ENCODE data around the gene SHISA7. TPM values are rescaled to one million over a fixed set of nuclear protein-coding genes. Genes with fewer than 3 reads are reported as not detected.
A peak's percentile ranks its signal among the peaks of the same experiment; 100 is the strongest.

SHISA7 gene
- polyA plus RNA-seq, 3 donors from 2014 or later = not detected

GRCh38 chr19:55441692-55442321 lies 1.3 kb downstream of the SHISA7 start:
- no peak for DNase-seq
- Mint-ChIP-seq H3K36me3 (peaks cover 0 to 4% (median 3%) of the 10 kb centered on the region in 3 donors), H3K4me1 (peaks cover 16 to 18% of the 10 kb centered on the region in 2 donors), H3K4me3 (peak overlapping the region; percentile 5 to 54 (median 29)), H3K27ac (peak overlapping the region in 1 of 6 donors; percentile 25), H3K27me3 (ENCODE audit: low read depth in 3 of 3) (peaks cover 26 to 55% (median 33%) of the 10 kb centered on the region in 3 donors), H3K9me3 (peaks cover 0 to 2% (median 0%) of the 10 kb centered on the region in 6 donors)

- peaks cover 29 to 55% (median 33%) of the 10 kb centered on the region in 3 donors for H3K27me3 Mint-ChIP-seq (ENCODE audit: low read depth in 3 of 3)
- no peak for DNase-seq
- peaks cover 0 to 4% (median 3%) of the 10 kb centered on the region in 3 donors for H3K36me3 Mint-ChIP-seq
- peak overlapping the region in 2 of 6 donors; percentile 25 to 33 for H3K27ac Mint-ChIP-seq
- peak overlapping the region; percentile 16 to 66 (median 51) for H3K4me3 Mint-ChIP-seq
- peaks cover 0 to 2% (median 0%) of the 10 kb centered on the region in 6 donors for H3K9me3 Mint-ChIP-seq
- H3K4me1 Mint-ChIP-seq = peaks cover 16 to 18% of the 10 kb centered on the region in 2 donors
These were observed 1.8 kb downstream of the SHISA7 start for GRCh38 chr19:55441319-55441691.

GRCh38 chr19:55440411-55441105 lies 2.5 kb downstream of the SHISA7 start:
- Mint-ChIP-seq H3K4me1 (peaks cover 16 to 18% of the 10 kb centered on the region in 2 donors), H3K9me3 (peaks cover 0 to 2% (median 0%) of the 10 kb centered on the region in 6 donors), H3K36me3 (peaks cover 0 to 4% (median 3%) of the 10 kb centered on the region in 3 donors), H3K27me3 (ENCODE audit: low read depth in 3 of 3) (peaks cover 29 to 52% (median 33%) of the 10 kb centered on the region in 3 donors), H3K27ac (peak overlapping the region in 1 of 6 donors; percentile 28), H3K4me3 (peak overlapping the region; percentile 15 to 66 (median 51))
- DNase-seq = peak in 1 of 3 donors; percentile 17

GRCh38 chr19:55439052-55439451 lies 4.0 kb downstream of the SHISA7 start:
- Mint-ChIP-seq H3K9me3 (no peaks in the 10 kb centered on the region), H3K36me3 (peaks cover 0 to 4% (median 0%) of the 10 kb centered on the region in 3 donors), H3K4me1 (peaks cover 16 to 18% of the 10 kb centered on the region in 2 donors), H3K27ac (no peak overlapping the region), H3K4me3 (peak overlapping the region in 1 of 5 donors; percentile 12), H3K27me3 (ENCODE audit: low read depth in 3 of 3) (peaks cover 25 to 46% (median 27%) of the 10 kb centered on the region in 3 donors)
- DNase-seq = no peak

GRCh38 chr19:55437410-55437809 lies 5.7 kb downstream of the SHISA7 start:
- no peak overlapping the region for H3K4me3 Mint-ChIP-seq
- H3K27me3 Mint-ChIP-seq (ENCODE audit: low read depth in 3 of 3) = peaks cover 20 to 35% (median 21%) of the 10 kb centered on the region in 3 donors
- H3K27ac Mint-ChIP-seq = no peak overlapping the region
- H3K9me3 Mint-ChIP-seq = no peaks in the 10 kb centered on the region
- peaks cover 0 to 4% (median 0%) of the 10 kb centered on the region in 3 donors for H3K36me3 Mint-ChIP-seq
- peaks cover 15 to 18% of the 10 kb centered on the region in 2 donors for H3K4me1 Mint-ChIP-seq
- DNase-seq = no peak

- no peak for DNase-seq
- Mint-ChIP-seq H3K4me3 (no peak overlapping the region), H3K4me1 (peaks cover 15 to 18% of the 10 kb centered on the region in 2 donors), H3K36me3 (peaks cover 0 to 4% (median 0%) of the 10 kb centered on the region in 3 donors), H3K27ac (no peak overlapping the region), H3K27me3 (ENCODE audit: low read depth in 3 of 3) (peaks cover 21 to 35% (median 24%) of the 10 kb centered on the region in 3 donors), H3K9me3 (no peaks in the 10 kb centered on the region)
These were observed 6.3 kb downstream of the SHISA7 start for GRCh38 chr19:55436847-55437246.

GRCh38 chr19:55435020-55435419 lies 8.1 kb downstream of the SHISA7 start:
- Mint-ChIP-seq H3K4me1 (peaks cover 2 to 3% of the 10 kb centered on the region in 2 donors), H3K4me3 (no peak overlapping the region), H3K27ac (no peak overlapping the region), H3K27me3 (ENCODE audit: low read depth in 3 of 3) (peaks cover 12 to 25% (median 24%) of the 10 kb centered on the region in 3 donors), H3K9me3 (peaks cover 0 to 2% (median 0%) of the 10 kb centered on the region in 6 donors), H3K36me3 (no peaks in the 10 kb centered on the region)
- DNase-seq = no peak

GRCh38 chr19:55434356-55434919 lies 8.7 kb downstream of the SHISA7 start:
- H3K27me3 Mint-ChIP-seq (ENCODE audit: low read depth in 3 of 3) = peaks cover 7 to 25% (median 24%) of the 10 kb centered on the region in 3 donors

GRCh38 chr19:55433292-55433691 lies 9.8 kb downstream of the SHISA7 start:
- peaks cover 7 to 24% (median 14%) of the 10 kb centered on the region in 3 donors for H3K27me3 Mint-ChIP-seq (ENCODE audit: low read depth in 3 of 3)
- H3K9me3 Mint-ChIP-seq = peaks cover 0 to 2% (median 0%) of the 10 kb centered on the region in 6 donors
- DNase-seq = no peak
- H3K36me3 Mint-ChIP-seq = no peaks in the 10 kb centered on the region
- no peak overlapping the region for H3K27ac Mint-ChIP-seq
- no peak overlapping the region for H3K4me3 Mint-ChIP-seq
- no peaks in the 10 kb centered on the region for H3K4me1 Mint-ChIP-seq

More at GRCh38 chr19:55434356-55434919, 8.7 kb downstream of the SHISA7 start:
- Mint-ChIP-seq H3K4me1 (no peaks in the 10 kb centered on the region), H3K9me3 (peaks cover 0 to 2% (median 0%) of the 10 kb centered on the region in 6 donors), H3K36me3 (no peaks in the 10 kb centered on the region), H3K4me3 (no peak overlapping the region), H3K27ac (no peak overlapping the region)
- no peak for DNase-seq

- H3K36me3 Mint-ChIP-seq = no peaks in the 10 kb centered on the region
- H3K9me3 Mint-ChIP-seq = peaks cover 0 to 2% (median 0%) of the 10 kb centered on the region in 6 donors
- DNase-seq = no peak
- no peaks in the 10 kb centered on the region for H3K4me1 Mint-ChIP-seq
- no peak overlapping the region for H3K27ac Mint-ChIP-seq
- H3K4me3 Mint-ChIP-seq = no peak overlapping the region
- H3K27me3 Mint-ChIP-seq (ENCODE audit: low read depth in 3 of 3) = peaks cover 7 to 24% (median 14%) of the 10 kb centered on the region in 3 donors
These were observed 10.7 kb downstream of the SHISA7 start for GRCh38 chr19:55432241-55432959.

- H3K36me3 Mint-ChIP-seq = no peaks in the 10 kb centered on the region
- DNase-seq = no peak
- H3K27me3 Mint-ChIP-seq (ENCODE audit: low read depth in 3 of 3) = peaks cover 7 to 17% (median 10%) of the 10 kb centered on the region in 3 donors
- H3K27ac Mint-ChIP-seq = no peak overlapping the region
- H3K4me3 Mint-ChIP-seq = no peak overlapping the region
- peaks cover 0 to 2% (median 0%) of the 10 kb centered on the region in 6 donors for H3K9me3 Mint-ChIP-seq
- H3K4me1 Mint-ChIP-seq = no peaks in the 10 kb centered on the region
These were observed 11.9 kb downstream of the SHISA7 start for GRCh38 chr19:55431183-55431582.

GRCh38 chr19:55426042-55426441 lies 17.1 kb downstream of the SHISA7 start:
- no peak for DNase-seq
- Mint-ChIP-seq H3K36me3 (no peaks in the 10 kb centered on the region), H3K4me1 (peaks cover 5 to 7% of the 10 kb centered on the region in 2 donors), H3K9me3 (peaks cover 0 to 2% (median 0%) of the 10 kb centered on the region in 6 donors), H3K4me3 (no peak overlapping the region), H3K27ac (no peak overlapping the region), H3K27me3 (ENCODE audit: low read depth in 3 of 3) (peaks cover 3 to 15% (median 8%) of the 10 kb centered on the region in 3 donors)

- peaks cover 0 to 10% (median 8%) of the 10 kb centered on the region in 3 donors for H3K27me3 Mint-ChIP-seq (ENCODE audit: low read depth in 3 of 3)
- DNase-seq = no peak
- H3K27ac Mint-ChIP-seq = no peak overlapping the region
- no peaks in the 10 kb centered on the region for H3K36me3 Mint-ChIP-seq
- no peaks in the 10 kb centered on the region for H3K9me3 Mint-ChIP-seq
- H3K4me1 Mint-ChIP-seq = peaks cover 5 to 7% of the 10 kb centered on the region in 2 donors
- no peak overlapping the region for H3K4me3 Mint-ChIP-seq
These were observed 18.6 kb downstream of the SHISA7 start for GRCh38 chr19:55424518-55424917.
